A549 (cell line): Measurements from ENCODE around the gene ADARB2. TPM values are rescaled to one million over a fixed set of nuclear protein-coding genes. Genes with fewer than 3 reads are reported as not detected.

Source experiments
- ATAC-seq, 2 experiments: fragments of 200-7000 bp in 1 of 2; fragments of >200 bp in 1 of 2; cut with Nextera tagmentation in 1 of 2; cut with Tn5 transposase in 1 of 2; 3 replicates each; pipeline versions ENCODE4 v1.8.0 to v1.9.1; 2018 to 2020; ENCODE audit warnings: mild to moderate bottlenecking in 1 of 2, moderate library complexity in 1 of 2
- CTCF ChIA-PET: fragments of 300-600 bp; sonication (Branson Sonifier 250); formaldehyde crosslinking; extraction: SDS; loops from one replicate; lab custom pipeline; 2021; ENCODE audit warnings: antibody characterized with exemption, inconsistent platforms; lab: Yijun Ruan, JAX
- POLR2A ChIA-PET: fragments of 350-600 bp; formaldehyde crosslinking; extraction: SDS; loops from one replicate; lab custom pipeline; 2021; ENCODE audit warnings: antibody characterized with exemption, inconsistent platforms; lab: Yijun Ruan, JAX
- DNase-seq, 2 experiments: peaks; one replicate each; pipeline versions ENCODE4 v3.0.0 to v3.0.0-alpha.2; 2011 to 2016; ENCODE audit warnings: low read depth in 1 of 2, low spot score in 1 of 2
- FAIRE-seq: peaks from 2 replicates; lab custom pipeline; 2011; peaks lifted over from hg19 to GRCh38; lab: Jason Lieb, UNC
- H3K27ac ChIP-seq, 2 experiments: fragments of >200 bp; sonication (Bioruptor Twin); formaldehyde crosslinking; 3 replicates each; pipeline ENCODE4 v1.5.1; 2016 to 2017
- H3K4me1 ChIP-seq: fragments of >200 bp; sonication (Bioruptor Twin); formaldehyde crosslinking; 3 replicates; pipeline ENCODE4 v1.6.1; 2016
- H3K4me2 ChIP-seq: fragments of >200 bp; sonication (Bioruptor Twin); formaldehyde crosslinking; 3 replicates; pipeline ENCODE4 v1.6.1; 2016
- H3K4me3 ChIP-seq: fragments of >200 bp; sonication (Bioruptor Twin); formaldehyde crosslinking; 3 replicates; pipeline ENCODE4 v1.5.1; 2016
- H3K9me3 ChIP-seq: fragments of >200 bp; sonication (Bioruptor Twin); formaldehyde crosslinking; 3 replicates; pipeline ENCODE4 v1.6.1; 2016
- ATOH8 ChIP-seq: fragments of 250-450 bp; sonication (Bioruptor Pico); IDR thresholded peaks from 2 replicates; pipeline ENCODE4 v1.5.0; 2020; ENCODE audit warnings: low read depth, mild to moderate bottlenecking, moderate library complexity
- BCL3 ChIP-seq: fragments of >200 bp; sonication (Bioruptor Twin); formaldehyde crosslinking; IDR thresholded peaks from 3 replicates; pipeline ENCODE4 v1.6.1; 2016
- CBX2 ChIP-seq: fragments of 200-600 bp; sonication (generic); IDR thresholded peaks from 2 replicates; pipeline ENCODE4 v1.6.1; 2016; ENCODE audit warnings: low read depth, mild to moderate bottlenecking, borderline replicate concordance
- CHD4 ChIP-seq: fragments of 200-600 bp; sonication (generic); IDR thresholded peaks from 2 replicates; pipeline ENCODE4 v1.6.1; 2016; ENCODE audit warnings: antibody characterized with exemption, mild to moderate bottlenecking, borderline replicate concordance
- CTCF ChIP-seq: fragments of >200 bp; sonication (Bioruptor Twin); formaldehyde crosslinking; IDR thresholded peaks from 3 replicates; pipeline ENCODE4 v1.5.1; 2016
- EHF ChIP-seq: fragments of 250-450 bp; sonication (Bioruptor Pico); IDR thresholded peaks from 2 replicates; pipeline ENCODE4 v1.5.0; 2020; ENCODE audit warnings: mild to moderate bottlenecking
- ELK1 ChIP-seq: fragments of 150-350 bp; IDR thresholded peaks from 2 replicates; pipeline ENCODE4 v1.6.1; 2014; ENCODE audit warnings: low read depth, mild to moderate bottlenecking, low read length
- ESRRA ChIP-seq: fragments of 150-350 bp; IDR thresholded peaks from 2 replicates; pipeline ENCODE4 v1.6.1; 2014; ENCODE audit warnings: mild to moderate bottlenecking, low read length, borderline replicate concordance
- FOSB ChIP-seq: fragments of 250-450 bp; sonication (Bioruptor Pico); IDR thresholded peaks from 2 replicates; pipeline ENCODE4 v1.5.0; 2020; ENCODE audit warnings: mild to moderate bottlenecking, moderate library complexity
- FOXS1 ChIP-seq: fragments of 250-450 bp; sonication (Bioruptor Pico); IDR thresholded peaks from 2 replicates; pipeline ENCODE4 v1.5.0; 2020; ENCODE audit warnings: mild to moderate bottlenecking, moderate library complexity
- GATA3 ChIP-seq: IDR thresholded peaks from 2 replicates; pipeline ENCODE4 v1.6.1; 2012; ENCODE audit warnings: borderline replicate concordance
- HES2 ChIP-seq: fragments of >200 bp; sonication (Bioruptor Twin); formaldehyde crosslinking; IDR thresholded peaks from 2 replicates; pipeline ENCODE4 v1.6.1; 2016
- HEYL ChIP-seq: fragments of 250-450 bp; sonication (Bioruptor Pico); IDR thresholded peaks from 2 replicates; pipeline ENCODE4 v1.8.0; 2021; ENCODE audit warnings: mild to moderate bottlenecking, moderate library complexity
- HOXA7 ChIP-seq: fragments of 250-450 bp; sonication (Bioruptor Pico); IDR thresholded peaks from 2 replicates; pipeline ENCODE4 v1.5.0; 2020; ENCODE audit warnings: mild to moderate bottlenecking, moderate library complexity
- HOXB13 ChIP-seq: fragments of 250-450 bp; sonication (Bioruptor Pico); IDR thresholded peaks from 2 replicates; pipeline ENCODE4 v1.5.0; 2020; ENCODE audit warnings: low read depth, mild to moderate bottlenecking, moderate library complexity
- HOXB5 ChIP-seq: fragments of 250-450 bp; sonication (Bioruptor Pico); IDR thresholded peaks from 2 replicates; pipeline ENCODE4 v1.5.0; 2020; ENCODE audit warnings: mild to moderate bottlenecking, moderate library complexity
- KDM5A ChIP-seq: fragments of 200-600 bp; sonication (generic); IDR thresholded peaks from 2 replicates; pipeline ENCODE4 v1.6.1; 2016; ENCODE audit warnings: antibody characterized with exemption, mild to moderate bottlenecking
- MAFK ChIP-seq: fragments of 450-650 bp; IDR thresholded peaks from 2 replicates; pipeline ENCODE4 v1.6.1; 2014; ENCODE audit not compliant: partially characterized antibody
- MAX ChIP-seq: IDR thresholded peaks from 2 replicates; pipeline ENCODE4 v1.6.1; 2012
- MYC ChIP-seq: IDR thresholded peaks from 2 replicates; pipeline ENCODE4 v1.6.1; 2012; ENCODE audit warnings: mild to moderate bottlenecking, inconsistent platforms, low read length, improper control_type of control experiment, borderline replicate concordance
- POLR2A ChIP-seq: IDR thresholded peaks from 2 replicates; pipeline ENCODE4 v1.6.1; 2012; ENCODE audit warnings: mild to moderate bottlenecking, low read length
- RFX5 ChIP-seq: fragments of 450-650 bp; IDR thresholded peaks from 2 replicates; pipeline ENCODE4 v1.7.1; 2014; ENCODE audit warnings: antibody characterized with exemption, mild to moderate bottlenecking, moderate library complexity
- TFCP2L1 ChIP-seq: fragments of 250-450 bp; sonication (Bioruptor Pico); IDR thresholded peaks from 2 replicates; pipeline ENCODE4 v1.5.0; 2021; ENCODE audit warnings: mild to moderate bottlenecking
- TP53 ChIP-seq: fragments of 250-450 bp; sonication (Bioruptor Pico); IDR thresholded peaks from 2 replicates; pipeline ENCODE4 v1.5.0; 2021; ENCODE audit warnings: mild to moderate bottlenecking, moderate library complexity
- USF2 ChIP-seq: fragments of 450-650 bp; IDR thresholded peaks from 2 replicates; pipeline ENCODE4 v1.6.1; 2014; ENCODE audit warnings: antibody characterized with exemption
- ZFP36 ChIP-seq: fragments of 450-650 bp; IDR thresholded peaks from 2 replicates; pipeline ENCODE4 v1.6.1; 2014; ENCODE audit warnings: borderline replicate concordance; ENCODE audit not compliant: partially characterized antibody
- ZSCAN20 ChIP-seq: fragments of 250-450 bp; sonication (Bioruptor Pico); IDR thresholded peaks from 2 replicates; pipeline ENCODE4 v1.8.0; 2022; ENCODE audit warnings: mild to moderate bottlenecking, moderate library complexity
- WGBS: methylation state at CpG from one replicate; pipeline ENCODE4 v1.1.6; 2017; ENCODE audit errors: missing lambda C conversion rate; 5-methylcytosine and 5-hydroxymethylcytosine counted together
- polyA plus RNA-seq, 4 experiments: library from polyadenylated mRNA; depleted of rRNA in 3 of 4; stranded (reverse); fragments of >200 nt; fragmentation: RNase III in 1 of 4; extraction: RNeasy Plus Mini Kit Qiagen cat#74134 plus additional on column Dnase treatment in 1 of 4; gene quantifications; 2 replicates in 3 of 4; 3 replicates in 1 of 4; pipeline ENCODE4 v1.2.3, GENCODE V29; 2011 to 2017

Gene ADARB2
- polyA plus RNA-seq, 2 of the 4 experiments (the other 2 are of a cell fraction) = not detected

GRCh38 chr10:1418031-1418550, 319.2 kb downstream of the ADARB2 start:
- no peak overlapping the region for H3K27ac ChIP-seq
- 39% methylated on average over 17 of the region's 17 CpGs for WGBS
- no peak for FAIRE-seq
- DNase-seq = no peak
- no peaks in the 10 kb centered on the region for H3K4me1 ChIP-seq
- no peak overlapping the region for H3K4me3 ChIP-seq
- TF ChIP-seq ZFP36 (no peak), HES2 (no peak), HOXA7 (no peak), POLR2A (no peak), HOXB13 (no peak), MAFK (no peak)
- no peak overlapping the region for H3K4me2 ChIP-seq
- CTCF ChIA-PET = interaction anchor here (1.4 kb wide), 1 partner anchor 23 kb away, joined by 3 read pairs; no protein-coding TSS in a partner anchor
- POLR2A ChIA-PET = no interaction called here
- H3K9me3 ChIP-seq = no peaks in the 10 kb centered on the region
- no peak for ATAC-seq

GRCh38 chr10:1417574-1417973, 319.8 kb downstream of the ADARB2 start:
- Histone ChIP-seq H3K4me1 (no peaks in the 10 kb centered on the region), H3K9me3 (no peaks in the 10 kb centered on the region), H3K4me3 (no peak overlapping the region), H3K27ac (no peak overlapping the region), H3K4me2 (no peak overlapping the region)
- DNase-seq (no peak), ATAC-seq (no peak), FAIRE-seq (no peak)
- WGBS = 30% methylated on average over 7 of the region's 10 CpGs
- POLR2A ChIA-PET = no interaction called here
- no peak for TF ChIP-seq MYC
- no peak for TF ChIP-seq ZSCAN20 (CRISPR knock-in tag)
- no peak for TF ChIP-seq CBX2
- TF ChIP-seq USF2 = no peak
- no peak for TF ChIP-seq HOXB5 (CRISPR knock-in tag)
- TF ChIP-seq HEYL (CRISPR knock-in tag) = no peak
- no peak for TF ChIP-seq RFX5
- TF ChIP-seq FOSB = no peak
- no peak for TF ChIP-seq FOXS1
- no peak for TF ChIP-seq MAX
- TF ChIP-seq KDM5A = no peak
- TF ChIP-seq HOXA7 = no peak
- no peak for TF ChIP-seq GATA3
- no peak for TF ChIP-seq EHF (CRISPR knock-in tag)
- TF ChIP-seq ZFP36 = no peak
- TF ChIP-seq ELK1 = no peak
- TF ChIP-seq TFCP2L1 (CRISPR knock-in tag) = no peak
- CTCF ChIA-PET = no interaction called here

GRCh38 chr10:1416456-1417037, 320.8 kb downstream of the ADARB2 start:
- Histone ChIP-seq H3K27ac (no peak overlapping the region), H3K4me2 (no peak overlapping the region), H3K4me1 (no peaks in the 10 kb centered on the region), H3K9me3 (no peaks in the 10 kb centered on the region), H3K4me3 (no peak overlapping the region)
- ATAC-seq (no peak), FAIRE-seq (no peak), DNase-seq (no peak)
- ChIA-PET CTCF (interaction anchor here (0.6 kb wide), 1 partner anchor 75 kb away, joined by 4 read pairs; no protein-coding TSS in a partner anchor), POLR2A (no interaction called here)
- 16% methylated on average over 5 of the region's 8 CpGs for WGBS
- no peak for TF ChIP-seq HOXB5 (CRISPR knock-in tag)
- TF ChIP-seq CBX2 = no peak
- no peak for TF ChIP-seq CTCF
- no peak for TF ChIP-seq ESRRA
- no peak for TF ChIP-seq ATOH8
- no peak for TF ChIP-seq HOXB13
- no peak for TF ChIP-seq FOXS1
- TF ChIP-seq TP53 (CRISPR knock-in tag) = no peak
- TF ChIP-seq HES2 = no peak
- TF ChIP-seq BCL3 = no peak
- TF ChIP-seq HEYL (CRISPR knock-in tag) = no peak
- TF ChIP-seq CHD4 = no peak
- TF ChIP-seq RFX5 = no peak
